Astrocyte (in vitro differentiated cells and primary cell): ENCODE results near the gene SCAI. TPM values are rescaled to one million over a fixed set of nuclear protein-coding genes. Genes with fewer than 3 reads are reported as not detected.

Experiments
- DNase-seq: peaks from one replicate; pipeline ENCODE4 v3.0.0-alpha.2; 2010; ENCODE audit warnings: low read depth
- FAIRE-seq: peaks from 2 replicates; lab custom pipeline; 2011; peaks lifted over from hg19 to GRCh38; lab: Jason Lieb, UNC
- H2AFZ ChIP-seq: 2 replicates; pipeline ENCODE4 v1.6.0; 2012; ENCODE audit warnings: low read depth, low read length, inconsistent platforms
- H3K27ac ChIP-seq: 2 replicates; pipeline ENCODE4 v1.5.1; 2011; ENCODE audit warnings: low read depth, low read length, inconsistent platforms
- H3K27me3 ChIP-seq: 2 replicates; pipeline ENCODE4 v1.6.0; 2011; ENCODE audit warnings: low read length, inconsistent platforms; ENCODE audit not compliant: insufficient read depth
- H3K36me3 ChIP-seq: 2 replicates; pipeline ENCODE4 v1.5.1; 2011; ENCODE audit warnings: low read length, inconsistent platforms; ENCODE audit not compliant: insufficient read depth
- H3K4me1 ChIP-seq: 2 replicates; pipeline ENCODE4 v1.5.1; 2011; ENCODE audit warnings: low read length, inconsistent platforms; ENCODE audit not compliant: insufficient read depth
- H3K4me2 ChIP-seq: 2 replicates; pipeline ENCODE4 v1.6.0; 2012; ENCODE audit warnings: low read length, inconsistent platforms
- H3K4me3 ChIP-seq: 2 replicates; pipeline ENCODE4 v1.5.1; 2011; ENCODE audit warnings: low read depth, mild to moderate bottlenecking, low read length, inconsistent platforms; ENCODE audit not compliant: insufficient read depth
- H3K79me2 ChIP-seq: 2 replicates; pipeline ENCODE4 v1.6.0; 2012; ENCODE audit warnings: mild to moderate bottlenecking, low read length, inconsistent platforms; ENCODE audit not compliant: insufficient read depth
- H3K9ac ChIP-seq: 2 replicates; pipeline ENCODE4 v1.6.0; 2012; ENCODE audit warnings: mild to moderate bottlenecking, low read length, inconsistent platforms
- H3K9me3 ChIP-seq: 2 replicates; pipeline ENCODE4 v1.5.1; 2012; ENCODE audit warnings: low read depth, mild to moderate bottlenecking, low read length, inconsistent platforms; ENCODE audit not compliant: insufficient read depth
- H4K20me1 ChIP-seq: 2 replicates; pipeline ENCODE4 v1.6.0; 2012; ENCODE audit warnings: low read length, inconsistent platforms; ENCODE audit not compliant: insufficient read depth
- H3K27ac Mint-ChIP-seq: one replicate; pipeline ENCODE4 v1.8.0; 2021; ENCODE audit warnings: mild to moderate bottlenecking, mixed read lengths; ENCODE audit not compliant: unreplicated experiment
- H3K27me3 Mint-ChIP-seq: one replicate; pipeline ENCODE4 v1.8.0; 2021; ENCODE audit warnings: low read depth, mixed read lengths; ENCODE audit not compliant: unreplicated experiment
- H3K36me3 Mint-ChIP-seq: one replicate; pipeline ENCODE4 v1.8.0; 2021; ENCODE audit warnings: low read depth, mixed read lengths; ENCODE audit not compliant: unreplicated experiment
- H3K4me1 Mint-ChIP-seq: one replicate; pipeline ENCODE4 v1.8.0; 2021; ENCODE audit warnings: low read depth, mixed read lengths; ENCODE audit not compliant: unreplicated experiment
- H3K4me3 Mint-ChIP-seq: one replicate; pipeline ENCODE4 v1.8.0; 2021; ENCODE audit warnings: mild to moderate bottlenecking, moderate library complexity, mixed read lengths; ENCODE audit not compliant: unreplicated experiment
- H3K9me3 Mint-ChIP-seq: one replicate; pipeline ENCODE4 v1.8.0; 2021; ENCODE audit warnings: mild to moderate bottlenecking, mixed read lengths; ENCODE audit not compliant: unreplicated experiment
- EZH2 ChIP-seq: IDR thresholded peaks from 2 replicates; pipeline ENCODE4 v1.6.1; 2012; ENCODE audit warnings: mild to moderate bottlenecking, low read length, inconsistent platforms; ENCODE audit not compliant: insufficient read depth
- total RNA-seq: library from RNA; stranded (reverse); gene quantifications from 2 replicates; pipeline ENCODE4 v1.2.1, GENCODE V29; 2021
- TF ChIP-seq, protein P1 (sequence below): IDR thresholded peaks from 2 replicates; pipeline ENCODE4 v1.5.1; 2011; ENCODE audit warnings: low read depth, mild to moderate bottlenecking, inconsistent platforms, low read length, moderate library complexity; ENCODE audit not compliant: insufficient read depth

The SCAI gene
- total RNA-seq, 1 donor from 2014 or later, result 6.8 TPM

GRCh38 chr9:124914753-124915405 is 228.4 kb downstream of the SCAI start:
- H3K27ac ChIP-seq, result no peak overlapping the region
- no peak for TF ChIP-seq EZH2
- TF ChIP-seq, protein P1, sequence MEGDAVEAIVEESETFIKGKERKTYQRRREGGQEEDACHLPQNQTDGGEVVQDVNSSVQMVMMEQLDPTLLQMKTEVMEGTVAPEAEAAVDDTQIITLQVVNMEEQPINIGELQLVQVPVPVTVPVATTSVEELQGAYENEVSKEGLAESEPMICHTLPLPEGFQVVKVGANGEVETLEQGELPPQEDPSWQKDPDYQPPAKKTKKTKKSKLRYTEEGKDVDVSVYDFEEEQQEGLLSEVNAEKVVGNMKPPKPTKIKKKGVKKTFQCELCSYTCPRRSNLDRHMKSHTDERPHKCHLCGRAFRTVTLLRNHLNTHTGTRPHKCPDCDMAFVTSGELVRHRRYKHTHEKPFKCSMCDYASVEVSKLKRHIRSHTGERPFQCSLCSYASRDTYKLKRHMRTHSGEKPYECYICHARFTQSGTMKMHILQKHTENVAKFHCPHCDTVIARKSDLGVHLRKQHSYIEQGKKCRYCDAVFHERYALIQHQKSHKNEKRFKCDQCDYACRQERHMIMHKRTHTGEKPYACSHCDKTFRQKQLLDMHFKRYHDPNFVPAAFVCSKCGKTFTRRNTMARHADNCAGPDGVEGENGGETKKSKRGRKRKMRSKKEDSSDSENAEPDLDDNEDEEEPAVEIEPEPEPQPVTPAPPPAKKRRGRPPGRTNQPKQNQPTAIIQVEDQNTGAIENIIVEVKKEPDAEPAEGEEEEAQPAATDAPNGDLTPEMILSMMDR, result no peak
- H3K4me3 ChIP-seq, result no peak overlapping the region
- H3K9me3 ChIP-seq, result no peaks in the 10 kb centered on the region
- H3K4me1 Mint-ChIP-seq, result no peaks in the 10 kb centered on the region
- no peaks in the 10 kb centered on the region for H4K20me1 ChIP-seq
- FAIRE-seq (no peak), DNase-seq (no peak)
- H3K9ac ChIP-seq, result no peak overlapping the region
- peaks cover 32% of the 10 kb centered on the region for H3K36me3 Mint-ChIP-seq
- H3K27ac Mint-ChIP-seq, result no peak overlapping the region
- H3K79me2 ChIP-seq, result no peaks in the 10 kb centered on the region
- H3K4me2 ChIP-seq, result no peak overlapping the region
- H3K27me3 ChIP-seq, result no peaks in the 10 kb centered on the region
- H3K27me3 Mint-ChIP-seq, result no peaks in the 10 kb centered on the region
- H3K4me1 ChIP-seq, result no peaks in the 10 kb centered on the region
- no peak overlapping the region for H2AFZ ChIP-seq
- peaks cover 18% of the 10 kb centered on the region for H3K36me3 ChIP-seq
- peaks cover 5% of the 10 kb centered on the region for H3K9me3 Mint-ChIP-seq
- H3K4me3 Mint-ChIP-seq, result no peak overlapping the region

GRCh38 chr9:124913378-124913777 is 229.9 kb downstream of the SCAI start:
- no peak overlapping the region for H3K4me2 ChIP-seq
- Mint-ChIP-seq H3K4me3 (no peak overlapping the region), H3K9me3 (peaks cover 5% of the 10 kb centered on the region), H3K27me3 (no peaks in the 10 kb centered on the region), H3K4me1 (no peaks in the 10 kb centered on the region), H3K36me3 (peaks cover 34% of the 10 kb centered on the region), H3K27ac (no peak overlapping the region)
- TF ChIP-seq, protein P1, result no peak
- no peak for TF ChIP-seq EZH2
- H3K27ac ChIP-seq, result no peak overlapping the region
- FAIRE-seq (no peak), DNase-seq (no peak)
- no peaks in the 10 kb centered on the region for H3K79me2 ChIP-seq
- H2AFZ ChIP-seq, result no peak overlapping the region
- H3K4me1 ChIP-seq, result no peaks in the 10 kb centered on the region
- H4K20me1 ChIP-seq, result no peaks in the 10 kb centered on the region
- no peaks in the 10 kb centered on the region for H3K9me3 ChIP-seq
- no peak overlapping the region for H3K4me3 ChIP-seq
- H3K27me3 ChIP-seq, result no peaks in the 10 kb centered on the region
- peaks cover 18% of the 10 kb centered on the region for H3K36me3 ChIP-seq
- H3K9ac ChIP-seq, result no peak overlapping the region

DNA sequence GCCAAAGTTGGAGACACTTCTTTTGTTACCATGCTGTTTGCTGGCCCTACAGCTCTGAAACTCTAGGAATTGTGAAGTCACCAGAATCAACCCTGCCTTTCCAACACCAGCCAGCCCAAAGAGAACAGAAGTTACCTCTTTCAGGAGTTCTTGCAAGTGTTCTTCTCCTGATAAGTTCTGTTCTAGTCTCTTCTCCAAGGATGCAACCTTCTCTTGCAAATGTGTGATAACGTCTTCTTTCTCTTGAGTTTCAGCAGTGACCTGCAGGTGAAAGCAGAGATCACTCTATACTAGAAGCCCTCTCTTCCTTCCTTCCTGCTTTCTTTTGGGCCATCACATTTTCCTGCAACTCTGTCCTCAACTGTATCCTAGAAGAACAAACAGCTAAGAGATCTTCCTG is 231.6 kb downstream of the SCAI start:
- Histone ChIP-seq H2AFZ (no peak overlapping the region), H3K36me3 (peaks cover 18% of the 10 kb centered on the region), H3K4me2 (no peak overlapping the region), H3K79me2 (no peaks in the 10 kb centered on the region), H3K4me3 (no peak overlapping the region), H4K20me1 (no peaks in the 10 kb centered on the region), H3K9ac (no peak overlapping the region), H3K27ac (no peak overlapping the region), H3K27me3 (no peaks in the 10 kb centered on the region), H3K9me3 (no peaks in the 10 kb centered on the region), H3K4me1 (no peaks in the 10 kb centered on the region)
- TF ChIP-seq, protein P1, result no peak
- TF ChIP-seq EZH2, result no peak
- H3K27ac Mint-ChIP-seq, result no peak overlapping the region
- H3K36me3 Mint-ChIP-seq, result peaks cover 39% of the 10 kb centered on the region
- no peak overlapping the region for H3K4me3 Mint-ChIP-seq
- FAIRE-seq, result no peak
- H3K27me3 Mint-ChIP-seq, result no peaks in the 10 kb centered on the region
- no peak for DNase-seq
- peaks cover 5% of the 10 kb centered on the region for H3K9me3 Mint-ChIP-seq
- H3K4me1 Mint-ChIP-seq, result no peaks in the 10 kb centered on the region
